IPS DF 6.9 (cell line): ENCODE results near the gene CTSZ.

ENCODE experiments used
- DNase-seq: peaks from one replicate; pipeline ENCODE4 v3.0.0-alpha.2; 2013; ENCODE audit warnings: low read depth, low spot score
- H3K27ac ChIP-seq: one replicate; pipeline ENCODE4 v1.5.1; 2013; ENCODE audit warnings: low read length, control low read depth
- H3K27me3 ChIP-seq: 2 replicates; pipeline ENCODE4 v1.6.1; 2013; ENCODE audit warnings: mild to moderate bottlenecking, low read length; ENCODE audit not compliant: control insufficient read depth, insufficient read depth
- H3K36me3 ChIP-seq: 2 replicates; pipeline ENCODE4 v1.6.1; 2013; ENCODE audit warnings: low read length; ENCODE audit not compliant: control insufficient read depth, insufficient read depth
- H3K4me1 ChIP-seq: 2 replicates; pipeline ENCODE4 v1.6.1; 2013; ENCODE audit warnings: low read length; ENCODE audit not compliant: control insufficient read depth, insufficient read depth
- H3K4me3 ChIP-seq: 2 replicates; pipeline ENCODE4 v1.5.1; 2013; ENCODE audit warnings: mild to moderate bottlenecking, low read length
- H3K9me3 ChIP-seq: 2 replicates; pipeline ENCODE4 v1.6.1; 2013; ENCODE audit warnings: low read length, inconsistent platforms; ENCODE audit not compliant: control insufficient read depth, insufficient read depth
- WGBS: extraction: QIAGEN DNeasy Blood & Tissue Kit; methylation state at CpG from one replicate; pipeline ENCODE4 v1.1.7; 2013; ENCODE audit warnings: mixed read lengths, missing lambda C conversion rate; ENCODE audit not compliant: insufficient read length, insufficient coverage; 5-methylcytosine and 5-hydroxymethylcytosine counted together

CTSZ gene

DNA sequence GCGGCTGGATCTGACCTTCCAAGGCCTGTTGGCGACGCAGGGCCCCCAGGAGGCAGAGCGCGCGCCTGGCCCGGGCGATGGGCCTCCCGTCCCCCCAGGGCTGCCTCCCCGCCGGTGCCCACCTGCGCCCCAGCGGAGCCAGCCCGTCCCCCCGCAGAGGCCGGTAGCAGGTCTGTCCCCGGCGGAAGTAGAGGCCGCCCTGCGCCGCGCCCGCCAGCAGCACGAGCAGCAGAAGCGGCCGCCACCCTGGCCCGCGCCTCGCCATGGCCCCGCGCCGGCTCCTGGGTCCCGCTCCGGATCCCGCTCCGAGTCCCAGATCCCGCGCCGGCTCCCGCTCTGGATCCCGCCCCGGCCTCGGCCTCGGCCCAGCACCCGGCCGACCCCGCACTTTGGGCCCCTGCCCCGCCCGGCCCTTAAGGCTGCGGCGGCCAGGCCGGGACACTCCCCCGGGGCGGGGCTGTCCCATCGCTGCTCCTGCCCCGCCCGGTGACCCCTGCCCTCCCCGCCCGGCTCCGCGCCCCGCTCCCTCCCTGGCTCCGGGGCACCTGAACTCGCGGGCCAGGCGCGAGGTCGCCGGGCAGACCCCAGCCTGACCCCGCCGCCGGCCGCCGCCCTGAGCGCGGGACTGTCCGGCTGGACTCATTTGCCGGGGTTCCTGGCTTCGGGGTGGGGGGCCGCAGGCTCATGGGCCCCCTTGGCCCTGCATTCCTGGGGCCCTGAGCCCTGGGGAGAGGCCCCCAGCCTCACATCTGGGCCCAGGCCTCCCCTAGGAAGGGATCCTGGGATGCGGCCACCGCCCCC lies at the start of gene CTSZ:
CTSZ (minus strand) TSS at position 391 of the 801 bp plus-strand sequence; CDS start at position 265, 126 bp downstream.
- H3K4me3 ChIP-seq: peak within 1 kb of the TSS; percentile 36; the same call in 1 of the 2 replicates
- WGBS: no CpG with 5 or more reads among the region's 82 CpGs
- H3K9me3 ChIP-seq: no peaks in the 10 kb centered on the region
- H3K27ac ChIP-seq: no peak within 1 kb of the TSS
- H3K36me3 ChIP-seq: no peaks in the 10 kb centered on the region
- no peaks in the 10 kb centered on the region for H3K27me3 ChIP-seq
- H3K4me1 ChIP-seq: peaks cover 4% of the 10 kb centered on the region; the same call in 1 of the 2 replicates
- no peak for DNase-seq

DNA sequence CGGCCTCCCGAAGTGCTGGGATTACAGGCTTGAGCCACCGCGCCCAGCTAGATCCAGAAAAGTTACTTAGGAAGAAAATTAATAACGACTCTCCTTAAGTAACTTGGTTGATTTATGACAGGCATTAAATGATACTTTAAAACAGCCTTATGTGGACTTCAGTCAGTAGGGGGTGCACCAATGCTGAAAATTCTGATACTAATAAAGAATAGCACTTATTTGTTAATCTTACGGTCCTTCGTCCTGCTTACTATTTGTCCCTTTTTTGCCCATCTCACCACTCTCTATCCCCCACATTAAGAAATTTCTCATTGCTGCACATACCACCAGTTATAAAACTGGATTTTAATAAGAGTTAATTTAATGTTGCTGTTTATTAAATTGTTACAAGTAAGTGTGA lies 48.2 kb upstream of the CTSZ start:
- Histone ChIP-seq H3K27ac (no peak overlapping the region), H3K9me3 (no peaks in the 10 kb centered on the region), H3K4me1 (no peaks in the 10 kb centered on the region), H3K36me3 (no peaks in the 10 kb centered on the region), H3K27me3 (no peaks in the 10 kb centered on the region), H3K4me3 (no peak overlapping the region)
- DNase-seq: no peak
- WGBS: no CpG with 5 or more reads among the region's 7 CpGs

DNA sequence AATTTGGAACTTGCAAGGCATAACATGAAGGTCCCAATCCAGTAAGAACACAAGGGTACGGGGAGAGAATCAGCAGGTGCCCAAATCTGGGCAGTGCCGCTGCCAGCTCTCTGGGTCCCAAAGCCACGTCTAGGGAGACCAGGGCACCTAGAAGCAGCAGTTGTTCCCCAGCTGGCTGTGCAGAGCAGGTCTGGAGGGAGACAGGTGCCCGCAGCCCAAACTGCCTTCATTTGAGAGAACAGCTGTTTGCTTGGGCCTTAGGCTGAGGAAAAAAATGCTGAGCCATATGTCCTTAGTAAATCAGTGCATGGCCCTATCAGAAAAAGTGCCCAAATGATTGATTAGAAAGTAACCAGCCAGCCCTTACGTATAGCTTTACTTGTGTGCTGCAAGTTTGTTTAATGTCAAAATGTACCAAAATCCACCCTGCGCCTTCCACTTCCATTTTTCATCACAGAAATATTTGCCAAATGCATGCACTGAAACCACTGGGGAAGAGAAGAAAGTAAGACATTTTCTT lies 44.7 kb upstream of the CTSZ start:
- H3K27ac ChIP-seq: no peak overlapping the region
- H3K9me3 ChIP-seq: no peaks in the 10 kb centered on the region
- H3K36me3 ChIP-seq: no peaks in the 10 kb centered on the region
- H3K27me3 ChIP-seq: 0 out of 2 replicates have a peak, but pooled peaks cover 1% of the 10 kb centered on the region
- H3K4me1 ChIP-seq: no peaks in the 10 kb centered on the region
- no peak for DNase-seq
- H3K4me3 ChIP-seq: no peak overlapping the region
- no CpG with 5 or more reads among the region's 6 CpGs for WGBS

DNA sequence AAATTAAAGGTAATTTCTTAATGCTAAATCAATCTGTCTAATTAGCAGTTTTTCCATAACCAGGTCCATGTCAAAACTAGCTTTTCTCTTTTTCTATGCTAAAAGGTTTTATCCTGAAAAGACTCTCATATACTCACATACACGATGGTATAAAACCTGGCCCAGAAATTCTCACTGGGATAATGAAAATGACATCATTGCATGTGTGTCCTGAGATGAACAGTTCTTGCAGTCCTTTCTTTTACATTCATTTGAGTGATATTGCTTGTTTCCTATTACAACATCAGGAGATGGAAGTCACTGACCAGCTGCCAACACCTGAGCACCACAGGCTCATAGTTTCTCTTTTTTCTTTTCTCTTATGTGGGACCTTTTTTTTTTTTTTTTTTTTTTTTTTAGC lies 43.4 kb upstream of the CTSZ start:
- Histone ChIP-seq H3K4me3 (no peak overlapping the region), H3K36me3 (no peaks in the 10 kb centered on the region)
- no CpG with 5 or more reads among the region's 1 CpG for WGBS

DNA sequence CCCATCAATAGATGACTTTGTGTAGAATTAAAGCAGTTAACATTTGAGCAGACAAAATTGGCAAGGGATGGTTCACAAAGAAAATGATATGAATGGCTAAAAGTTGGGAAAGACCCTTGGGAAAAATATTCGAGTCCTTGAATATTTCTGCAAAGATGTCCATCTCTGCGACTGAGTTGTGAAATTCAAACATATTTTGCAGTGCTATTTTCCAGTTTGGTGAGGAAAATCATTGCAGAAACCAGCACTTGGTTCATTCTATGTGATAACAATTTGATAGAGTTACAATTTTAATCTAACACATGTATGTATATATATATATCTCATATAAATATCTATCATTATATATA lies 41.6 kb upstream of the CTSZ start:
- Histone ChIP-seq H3K36me3 (no peaks in the 10 kb centered on the region), H3K4me1 (no peaks in the 10 kb centered on the region), H3K27me3 (0 out of 2 replicates have a peak, but pooled peaks cover 1% of the 10 kb centered on the region), H3K9me3 (no peaks in the 10 kb centered on the region), H3K4me3 (no peak overlapping the region), H3K27ac (no peak overlapping the region)
- no peak for DNase-seq
- no CpG with 5 or more reads among the region's 2 CpGs for WGBS

More for the DNA sequence above, 43.4 kb upstream of the CTSZ start:
- DNase-seq: no peak
- Histone ChIP-seq H3K27me3 (0 out of 2 replicates have a peak, but pooled peaks cover 1% of the 10 kb centered on the region), H3K9me3 (no peaks in the 10 kb centered on the region), H3K27ac (no peak overlapping the region), H3K4me1 (no peaks in the 10 kb centered on the region)

DNA sequence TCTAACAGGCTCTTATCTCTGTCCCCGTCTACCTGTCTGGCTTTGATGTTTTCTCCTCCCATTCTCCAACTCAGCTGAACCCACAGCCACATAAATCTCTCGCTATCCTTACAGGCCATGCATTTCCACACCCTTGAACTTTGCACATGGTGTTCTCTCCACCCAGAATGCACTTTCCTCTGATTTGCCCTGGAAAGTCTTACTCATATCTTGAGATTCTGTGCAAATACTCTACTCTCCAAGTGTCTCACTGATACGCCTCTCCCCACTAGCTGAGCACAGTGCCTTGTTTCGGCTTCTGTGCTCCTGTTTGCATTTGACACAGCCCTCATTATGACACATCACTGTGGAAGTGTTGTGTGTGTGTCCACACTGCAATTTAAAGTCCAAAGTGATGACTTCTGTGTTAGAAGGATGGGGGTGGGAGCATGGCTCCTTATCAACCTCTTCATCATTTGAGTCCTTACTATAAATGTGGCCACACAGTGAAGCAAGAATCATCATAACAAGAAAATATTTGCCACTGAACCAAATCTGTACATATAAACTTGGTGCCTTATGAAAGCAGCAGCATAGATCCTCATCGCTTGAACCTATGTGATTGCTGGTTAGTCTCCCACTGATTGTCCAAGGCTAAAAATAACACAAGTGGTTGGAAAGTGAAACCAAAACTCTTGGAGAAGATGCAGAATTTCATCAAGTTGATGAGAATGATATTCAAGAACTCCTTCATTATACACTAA lies 41.1 kb upstream of the CTSZ start:
- no peak for DNase-seq
- Histone ChIP-seq H3K27ac (no peak overlapping the region), H3K4me1 (no peaks in the 10 kb centered on the region), H3K27me3 (0 out of 2 replicates have a peak, but pooled peaks cover 1% of the 10 kb centered on the region), H3K4me3 (no peak overlapping the region), H3K9me3 (no peaks in the 10 kb centered on the region), H3K36me3 (no peaks in the 10 kb centered on the region)
- WGBS: no CpG with 5 or more reads among the region's 5 CpGs

DNA sequence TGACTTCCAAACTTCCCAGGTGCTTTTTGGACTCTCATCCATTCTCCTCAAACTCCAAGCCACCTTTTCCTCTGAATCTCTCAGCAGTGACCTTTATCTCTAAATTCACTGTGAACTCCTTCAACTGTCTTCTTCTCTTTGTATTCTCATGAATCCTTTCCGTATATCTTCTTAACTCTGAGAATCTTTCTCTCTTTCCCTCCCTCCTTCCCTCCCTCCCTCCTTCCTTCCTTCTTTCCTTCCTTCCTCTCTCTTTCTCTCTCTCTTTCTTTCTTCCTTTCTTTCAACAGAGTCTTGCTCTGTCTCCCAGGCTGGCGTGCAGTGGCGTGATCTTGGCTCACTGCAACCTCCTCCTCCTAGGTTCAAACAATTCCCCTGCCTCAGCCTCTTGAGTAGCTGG lies 39.8 kb upstream of the CTSZ start:
- Histone ChIP-seq H3K4me1 (peaks cover 1% of the 10 kb centered on the region; the same call in 1 of the 2 replicates), H3K27ac (no peak overlapping the region), H3K27me3 (0 out of 2 replicates have a peak, but pooled peaks cover 1% of the 10 kb centered on the region), H3K4me3 (no peak overlapping the region), H3K9me3 (no peaks in the 10 kb centered on the region), H3K36me3 (no peaks in the 10 kb centered on the region)
- WGBS: no CpG with 5 or more reads among the region's 3 CpGs
- no peak for DNase-seq

DNA sequence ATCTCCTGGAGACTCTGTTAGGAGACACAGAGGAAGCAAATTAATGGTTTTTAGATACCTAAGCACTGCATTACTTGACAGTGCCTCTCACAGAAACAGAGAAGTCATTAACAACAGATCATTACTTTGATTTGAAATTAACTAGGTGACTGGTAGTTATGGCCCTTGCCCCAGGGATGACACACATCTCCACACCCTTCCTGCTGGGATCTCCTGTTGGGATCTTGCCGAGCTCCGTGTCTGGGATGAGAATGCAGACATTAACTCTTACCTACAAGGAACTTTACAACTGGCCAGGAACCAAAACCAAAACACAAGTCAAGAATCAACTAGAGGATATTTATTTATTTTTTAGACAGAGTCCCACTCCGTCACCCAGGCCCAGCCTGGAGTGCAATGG lies 37.7 kb upstream of the CTSZ start:
- no CpG with 5 or more reads among the region's 3 CpGs for WGBS
- Histone ChIP-seq H3K4me3 (no peak overlapping the region), H3K9me3 (no peaks in the 10 kb centered on the region), H3K27ac (no peak overlapping the region), H3K36me3 (no peaks in the 10 kb centered on the region), H3K27me3 (0 out of 2 replicates have a peak, but pooled peaks cover 1% of the 10 kb centered on the region), H3K4me1 (peaks cover 1% of the 10 kb centered on the region; the same call in 1 of the 2 replicates)
- no peak for DNase-seq

DNA sequence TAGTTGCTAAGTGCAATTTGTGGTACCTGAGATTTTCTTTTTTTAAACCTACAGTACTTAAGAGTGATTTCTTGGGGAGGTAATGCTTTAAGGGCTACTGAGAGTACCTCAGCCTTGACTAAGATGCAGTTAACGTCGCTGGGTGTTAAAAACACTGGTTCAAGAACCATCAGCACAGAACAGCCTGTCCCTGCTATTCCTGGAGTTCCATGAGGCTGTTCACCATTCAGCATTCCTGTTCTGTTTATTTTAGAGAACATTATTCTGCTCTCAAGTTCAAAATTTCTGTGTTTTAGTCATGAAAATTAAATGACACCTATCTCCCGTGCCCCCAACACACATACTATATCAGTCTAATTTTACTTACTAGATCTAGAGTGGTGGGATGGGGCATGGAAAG lies 37.2 kb upstream of the CTSZ start:
- no CpG with 5 or more reads among the region's 3 CpGs for WGBS
- H3K36me3 ChIP-seq: no peaks in the 10 kb centered on the region
- no peak overlapping the region for H3K27ac ChIP-seq
- H3K4me3 ChIP-seq: no peak overlapping the region
- no peaks in the 10 kb centered on the region for H3K9me3 ChIP-seq
- DNase-seq: no peak
- H3K4me1 ChIP-seq: peaks cover 1% of the 10 kb centered on the region; the same call in 1 of the 2 replicates
- 0 out of 2 replicates have a peak, but pooled peaks cover 1% of the 10 kb centered on the region for H3K27me3 ChIP-seq

DNA sequence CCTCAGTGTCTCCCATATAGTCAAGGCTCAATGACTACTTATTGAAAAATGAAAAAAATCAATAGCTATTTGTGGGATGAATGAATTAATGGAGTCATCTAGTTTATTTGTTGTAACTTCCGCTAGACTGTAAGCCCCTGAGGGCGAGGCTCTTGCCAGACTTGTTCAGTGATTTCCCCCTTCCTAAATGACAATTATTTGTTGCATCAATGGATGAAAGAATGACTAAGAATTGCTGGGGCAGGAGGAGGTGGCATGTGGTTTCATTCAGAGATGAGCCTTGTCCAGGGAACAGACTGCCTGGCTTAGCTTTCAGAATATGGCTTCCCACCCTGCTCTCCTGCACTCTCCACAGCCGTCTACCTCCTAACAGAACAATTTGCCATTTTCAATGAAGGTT lies 36.6 kb upstream of the CTSZ start:
- H3K4me1 ChIP-seq: peaks cover 1% of the 10 kb centered on the region; the same call in 1 of the 2 replicates
- H3K4me3 ChIP-seq: no peak overlapping the region
- DNase-seq: no peak
- no peaks in the 10 kb centered on the region for H3K9me3 ChIP-seq
- H3K36me3 ChIP-seq: no peaks in the 10 kb centered on the region
- H3K27ac ChIP-seq: no peak overlapping the region
- H3K27me3 ChIP-seq: 0 out of 2 replicates have a peak, but pooled peaks cover 1% of the 10 kb centered on the region
- no CpG with 5 or more reads among the region's 3 CpGs for WGBS
